Measurements from ENCODE around the gene CTBP2. TPM values are rescaled to one million over a fixed set of nuclear protein-coding genes. Genes with fewer than 3 reads are reported as not detected.

The CTBP2 gene
- total and polyA plus RNA-seq, 2 of the 13 experiments (the other 11 are each of a cell fraction or from before 2014, with no cell fraction given): 0.08 TPM; not detected in 1

GRCh38 chr10:125093199-125093973 is 67.0 kb downstream of the CTBP2 start:
- in situ Hi-C loops (cut with HindIII; ENCODE audit: extremely low pct_ligation_motif_present, low pct_unique_long_range_greater_than_20kb) (no loop called here), intact Hi-C loops (cut with micrococcal nuclease; ENCODE audit: unreplicated experiment) (no loop called here)
- no peak overlapping the region for H3K27ac ChIP-seq (ENCODE audit: extremely low read length, insufficient read depth, low read length)
- FAIRE-seq (no peak), DNase-seq (ENCODE audit: low spot score) (no peak), ATAC-seq (no peak)
- no peak overlapping the region for H3K9ac ChIP-seq (ENCODE audit: insufficient read depth, low read depth, low read length)
- no peak overlapping the region for H3K4me3 ChIP-seq (replicated peaks in 1 of 3; ENCODE audit: insufficient read depth in 1 of 3, low read depth in 2 of 3, low read length in 3 of 3)
- H3K36me3 ChIP-seq (replicated peaks in 1 of 2; ENCODE audit: control insufficient read depth in 1 of 2, insufficient read depth in 2 of 2, low read length in 2 of 2): no peaks in the 10 kb centered on the region
- CTCF ChIA-PET (ENCODE audit: low intra/inter-chr PET ratio, low total read pairs): no interaction called here
- peaks cover 2 to 42% of the 10 kb centered on the region in 2 experiments; a peak in 4 of 5 replicates for H3K27me3 ChIP-seq (ENCODE audit: control insufficient read depth in 1 of 2, insufficient read depth in 2 of 2, low read length in 2 of 2)
- no peak overlapping the region for H2AFZ ChIP-seq (ENCODE audit: low read length)
- BruUV-seq (replicated peaks): no TSS peak
- 35% methylated on average over 17 of the region's 17 CpGs for WGBS (ENCODE audit: low lambda C conversion rate)
- H3K79me2 ChIP-seq (ENCODE audit: insufficient read depth, low read length): no peaks in the 10 kb centered on the region
- POLR2A ChIA-PET: no interaction called here
- H3K4me1 ChIP-seq (ENCODE audit: insufficient read depth, low read length): no peaks in the 10 kb centered on the region; the same call in 1 of the 2 replicates
- H4K20me1 ChIP-seq (ENCODE audit: insufficient read depth, low read length): no peaks in the 10 kb centered on the region
- H3K9me3 ChIP-seq (ENCODE audit: low read length): no peaks in the 10 kb centered on the region
- no peak overlapping the region for H3K4me2 ChIP-seq (ENCODE audit: low read depth, low read length)
- TF ChIP-seq MAF1 (CRISPR knock-in tag; IDR thresholded peaks at IDR 0.05; ENCODE audit: borderline replicate concordance): no peak
- TF ChIP-seq TP53 (CRISPR knock-in tag; conservative IDR thresholded peaks at IDR 0.05): no peak
- no peak for TF ChIP-seq ZSCAN21 (CRISPR knock-in tag; IDR thresholded peaks at IDR 0.05; ENCODE audit: borderline replicate concordance)
- no peak for TF ChIP-seq KDM5B (CRISPR knock-in tag; IDR thresholded peaks at IDR 0.05; ENCODE audit: borderline replicate concordance)
- TF ChIP-seq TOPORS (CRISPR knock-in tag; IDR thresholded peaks at IDR 0.05): no peak
- TF ChIP-seq, protein P1, sequence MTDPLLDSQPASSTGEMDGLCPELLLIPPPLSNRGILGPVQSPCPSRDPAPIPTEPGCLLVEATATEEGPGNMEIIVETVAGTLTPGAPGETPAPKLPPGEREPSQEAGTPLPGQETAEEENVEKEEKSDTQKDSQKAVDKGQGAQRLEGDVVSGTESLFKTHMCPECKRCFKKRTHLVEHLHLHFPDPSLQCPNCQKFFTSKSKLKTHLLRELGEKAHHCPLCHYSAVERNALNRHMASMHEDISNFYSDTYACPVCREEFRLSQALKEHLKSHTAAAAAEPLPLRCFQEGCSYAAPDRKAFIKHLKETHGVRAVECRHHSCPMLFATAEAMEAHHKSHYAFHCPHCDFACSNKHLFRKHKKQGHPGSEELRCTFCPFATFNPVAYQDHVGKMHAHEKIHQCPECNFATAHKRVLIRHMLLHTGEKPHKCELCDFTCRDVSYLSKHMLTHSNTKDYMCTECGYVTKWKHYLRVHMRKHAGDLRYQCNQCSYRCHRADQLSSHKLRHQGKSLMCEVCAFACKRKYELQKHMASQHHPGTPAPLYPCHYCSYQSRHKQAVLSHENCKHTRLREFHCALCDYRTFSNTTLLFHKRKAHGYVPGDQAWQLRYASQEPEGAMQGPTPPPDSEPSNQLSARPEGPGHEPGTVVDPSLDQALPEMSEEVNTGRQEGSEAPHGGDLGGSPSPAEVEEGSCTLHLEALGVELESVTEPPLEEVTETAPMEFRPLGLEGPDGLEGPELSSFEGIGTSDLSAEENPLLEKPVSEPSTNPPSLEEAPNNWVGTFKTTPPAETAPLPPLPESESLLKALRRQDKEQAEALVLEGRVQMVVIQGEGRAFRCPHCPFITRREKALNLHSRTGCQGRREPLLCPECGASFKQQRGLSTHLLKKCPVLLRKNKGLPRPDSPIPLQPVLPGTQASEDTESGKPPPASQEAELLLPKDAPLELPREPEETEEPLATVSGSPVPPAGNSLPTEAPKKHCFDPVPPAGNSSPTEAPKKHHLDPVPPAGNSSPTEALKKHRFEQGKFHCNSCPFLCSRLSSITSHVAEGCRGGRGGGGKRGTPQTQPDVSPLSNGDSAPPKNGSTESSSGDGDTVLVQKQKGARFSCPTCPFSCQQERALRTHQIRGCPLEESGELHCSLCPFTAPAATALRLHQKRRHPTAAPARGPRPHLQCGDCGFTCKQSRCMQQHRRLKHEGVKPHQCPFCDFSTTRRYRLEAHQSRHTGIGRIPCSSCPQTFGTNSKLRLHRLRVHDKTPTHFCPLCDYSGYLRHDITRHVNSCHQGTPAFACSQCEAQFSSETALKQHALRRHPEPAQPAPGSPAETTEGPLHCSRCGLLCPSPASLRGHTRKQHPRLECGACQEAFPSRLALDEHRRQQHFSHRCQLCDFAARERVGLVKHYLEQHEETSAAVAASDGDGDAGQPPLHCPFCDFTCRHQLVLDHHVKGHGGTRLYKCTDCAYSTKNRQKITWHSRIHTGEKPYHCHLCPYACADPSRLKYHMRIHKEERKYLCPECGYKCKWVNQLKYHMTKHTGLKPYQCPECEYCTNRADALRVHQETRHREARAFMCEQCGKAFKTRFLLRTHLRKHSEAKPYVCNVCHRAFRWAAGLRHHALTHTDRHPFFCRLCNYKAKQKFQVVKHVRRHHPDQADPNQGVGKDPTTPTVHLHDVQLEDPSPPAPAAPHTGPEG (CRISPR knock-in tag; IDR thresholded peaks at IDR 0.05): no peak
- TF ChIP-seq MLXIP (CRISPR knock-in tag; IDR thresholded peaks at IDR 0.05; ENCODE audit: borderline replicate concordance): no peak
- TF ChIP-seq ZZZ3 (CRISPR knock-in tag; IDR thresholded peaks at IDR 0.05; ENCODE audit: borderline replicate concordance): no peak
- no peak for TF ChIP-seq HOXA7 (CRISPR knock-in tag; IDR thresholded peaks at IDR 0.05)
- TF ChIP-seq NR1H2 (CRISPR knock-in tag; IDR thresholded peaks at IDR 0.05; ENCODE audit: borderline replicate concordance, low read depth): no peak
- TF ChIP-seq CENPT (CRISPR knock-in tag; IDR thresholded peaks at IDR 0.05; ENCODE audit: low read depth): no peak
- no peak for TF ChIP-seq ZNF543 (CRISPR knock-in tag; IDR thresholded peaks at IDR 0.05)
- TF ChIP-seq ZNF484 (CRISPR knock-in tag; IDR thresholded peaks at IDR 0.05; ENCODE audit: borderline replicate concordance, low read depth): no peak

Measured in HepG2 (cell line).